Stomach smooth muscle (tissue), 2 donors: Measurements from ENCODE around the gene OR5W2.
"Not testable (repeated sequence)": the region's sequence is repeated elsewhere in the genome, so short reads cannot be mapped to it uniquely, and the experiment has no call there.

ENCODE experiments used
- H3K27ac ChIP-seq: one replicate; pipeline ENCODE4 v1.7.0; 2013; ENCODE audit warnings: mild to moderate bottlenecking, low read length, inconsistent platforms
- H3K27me3 ChIP-seq, 2 donors: one replicate each; pipeline ENCODE4 v1.7.0; 2013; ENCODE audit warnings: low read length in 2 of 2; ENCODE audit not compliant: insufficient read depth in 2 of 2, control insufficient read depth in 1 of 2
- H3K36me3 ChIP-seq, 2 donors: one replicate each; pipeline ENCODE4 v1.7.0; 2013; ENCODE audit warnings: low read length in 2 of 2; ENCODE audit not compliant: control insufficient read depth in 2 of 2, insufficient read depth in 2 of 2
- H3K4me1 ChIP-seq: one replicate; pipeline ENCODE4 v1.7.0; 2013; ENCODE audit warnings: low read length; ENCODE audit not compliant: control insufficient read depth, insufficient read depth
- H3K4me3 ChIP-seq, 2 donors: one replicate each; pipeline ENCODE4 v1.7.0; 2013; ENCODE audit warnings: low read length in 2 of 2
- H3K9ac ChIP-seq, 2 donors: one replicate each; pipeline ENCODE4 v1.7.0; 2013; ENCODE audit warnings: low read length in 2 of 2, mild to moderate bottlenecking in 1 of 2
- H3K9me3 ChIP-seq, 2 donors: one replicate each; pipeline ENCODE4 v1.7.0; 2013; ENCODE audit warnings: low read length in 2 of 2; ENCODE audit not compliant: control insufficient read depth in 2 of 2
- donor health status: healthy.
- donor health status: Pancreatic carcinoma.

OR5W2 gene

DNA sequence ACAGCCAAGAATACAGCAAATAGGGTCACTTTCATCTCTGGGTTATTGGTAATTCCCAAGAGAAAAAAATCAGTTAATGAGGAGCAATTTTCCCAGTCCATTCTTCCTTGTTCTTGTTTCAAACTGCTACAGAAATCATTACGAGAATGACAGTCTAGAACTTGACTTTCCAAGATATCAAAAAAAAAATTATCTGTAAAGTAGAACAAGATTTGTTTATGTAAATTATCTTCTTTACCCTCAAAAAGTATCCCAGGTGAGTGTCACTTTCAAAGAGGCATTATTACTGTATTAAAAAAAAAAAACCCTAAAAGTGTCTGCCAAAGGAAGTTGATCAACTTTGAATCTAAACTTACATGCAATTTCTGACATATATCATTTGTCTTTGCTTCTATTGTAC is at the start of gene OR5W2:
Gene OR5W2, minus strand, starts transcription at position 101 of the 400 bp plus-strand sequence. Its CDS starts 0 bp downstream, at position 101.
- no peaks in the 10 kb centered on the region for H3K9me3 ChIP-seq
- no peak within 1 kb of the TSS for H3K4me3 ChIP-seq
- no peak within 1 kb of the TSS for H3K27ac ChIP-seq
- H3K36me3 ChIP-seq: no peaks in the 10 kb centered on the region
- no peaks in the 10 kb centered on the region for H3K27me3 ChIP-seq
- H3K4me1 ChIP-seq: no peaks in the 10 kb centered on the region
- no peak within 1 kb of the TSS for H3K9ac ChIP-seq

DNA sequence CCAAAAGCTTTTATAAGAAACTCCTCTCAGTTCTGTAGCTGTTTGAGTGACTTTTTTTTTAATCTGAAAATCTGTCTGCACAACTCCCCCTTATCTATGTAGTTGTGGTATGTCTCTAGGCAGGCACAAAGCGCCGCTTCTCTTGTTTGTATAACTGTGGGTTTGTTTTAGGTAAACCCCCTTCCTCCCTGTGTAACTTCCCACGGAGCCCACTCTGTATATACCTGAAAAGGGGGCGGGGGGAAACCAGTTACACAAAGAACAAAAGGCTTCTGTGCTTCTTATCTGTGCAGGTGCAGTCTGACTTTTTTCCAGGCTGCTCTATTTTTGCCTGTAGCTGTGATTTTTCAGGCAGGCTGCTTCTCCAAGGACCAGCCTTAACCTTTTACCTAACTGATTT is 42.1 kb upstream of the OR5W2 start:
- Histone ChIP-seq H3K27me3 (no peaks in the 10 kb centered on the region), H3K4me1 (no peaks in the 10 kb centered on the region), H3K27ac (no peak overlapping the region), H3K9ac (no peak overlapping the region), H3K9me3 (no peaks in the 10 kb centered on the region), H3K36me3 (no peaks in the 10 kb centered on the region), H3K4me3 (no peak overlapping the region)

DNA sequence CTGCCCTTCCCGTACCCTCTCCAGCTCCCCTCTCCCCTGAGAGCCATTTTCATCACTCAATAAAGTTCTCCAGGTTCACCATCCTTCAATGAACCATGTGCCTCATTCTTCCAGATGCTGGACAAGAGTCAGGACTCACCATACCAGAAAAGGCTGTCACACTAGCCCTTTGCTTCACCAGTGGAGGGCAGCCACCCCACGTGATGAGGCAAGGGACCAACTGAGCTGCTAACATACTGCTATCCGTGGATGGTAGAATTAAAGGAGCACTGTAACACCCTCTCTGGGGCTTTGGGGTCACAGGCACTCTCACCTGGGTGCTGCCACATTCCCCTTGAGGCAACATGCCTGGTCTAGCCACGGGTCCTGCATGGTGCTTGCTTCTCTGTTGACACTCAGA is 34.9 kb upstream of the OR5W2 start:
- Histone ChIP-seq H3K4me3 (no peak overlapping the region), H3K27me3 (no peaks in the 10 kb centered on the region), H3K9me3 (no peaks in the 10 kb centered on the region), H3K4me1 (no peaks in the 10 kb centered on the region), H3K27ac (no peak overlapping the region), H3K9ac (no peak overlapping the region), H3K36me3 (no peaks in the 10 kb centered on the region)

DNA sequence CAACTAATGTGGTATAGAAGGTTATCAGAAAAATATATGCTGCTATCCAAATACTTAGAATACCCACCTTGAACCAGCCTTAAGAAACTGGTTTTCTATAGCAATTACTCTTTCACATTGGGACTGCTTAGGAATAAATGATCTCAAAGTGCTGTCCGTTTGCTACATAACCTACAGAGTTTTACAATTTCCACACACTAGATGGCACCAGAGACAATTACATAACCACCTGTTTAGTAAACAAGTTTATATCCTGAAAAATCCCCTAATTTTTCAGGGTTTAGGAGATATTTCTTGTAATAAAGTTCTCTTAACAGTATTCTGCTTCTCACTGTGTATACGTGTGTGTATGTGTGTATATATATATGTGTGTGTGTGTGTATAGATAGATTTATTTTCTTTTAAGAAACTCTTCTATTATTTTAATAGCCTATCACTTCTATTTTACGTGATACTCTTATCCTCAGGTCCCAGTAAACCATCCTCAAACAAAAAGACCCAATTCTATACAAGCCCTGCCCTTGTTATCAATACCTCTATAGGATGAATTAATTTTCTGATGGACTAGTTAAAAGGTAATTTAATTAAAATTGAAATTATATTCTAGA is 28.5 kb upstream of the OR5W2 start:
- no peaks in the 10 kb centered on the region for H3K36me3 ChIP-seq
- no peaks in the 10 kb centered on the region for H3K9me3 ChIP-seq
- no peaks in the 10 kb centered on the region for H3K4me1 ChIP-seq
- no peak overlapping the region for H3K27ac ChIP-seq
- H3K9ac ChIP-seq: no peak overlapping the region
- no peaks in the 10 kb centered on the region for H3K27me3 ChIP-seq
- H3K4me3 ChIP-seq: no peak overlapping the region

DNA sequence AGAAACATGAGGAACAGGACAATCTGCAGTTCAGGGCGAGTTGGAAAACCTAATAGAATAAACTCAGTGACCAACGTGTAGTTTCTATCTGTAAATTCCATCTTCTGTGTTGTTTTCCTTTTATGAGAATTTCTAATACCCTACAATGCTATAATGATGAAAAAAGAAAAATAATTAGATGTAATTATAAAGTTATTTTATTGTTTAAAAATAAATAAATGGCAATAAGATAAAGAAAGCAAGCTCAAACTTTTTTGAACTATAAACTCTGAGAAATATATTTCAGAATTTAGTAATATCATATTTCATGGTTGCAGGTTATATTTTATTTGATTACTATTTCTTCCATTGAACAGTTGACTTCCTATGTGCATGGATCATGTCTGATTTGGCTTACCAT is 21.9 kb upstream of the OR5W2 start, which contains the start of gene OR5I1:
Gene OR5I1, minus strand, starts transcription at position 101 of the 400 bp plus-strand sequence. Its CDS starts 0 bp downstream, at position 101.
- no peaks in the 10 kb centered on the region for H3K36me3 ChIP-seq
- peaks cover 0 to 3% of the 10 kb centered on the region in 2 donors for H3K9me3 ChIP-seq
- H3K27ac ChIP-seq: no peak within 1 kb of the TSS
- no peak within 1 kb of the TSS for H3K4me3 ChIP-seq
- H3K27me3 ChIP-seq: no peaks in the 10 kb centered on the region
- H3K9ac ChIP-seq: no peak within 1 kb of the TSS
- H3K4me1 ChIP-seq: no peaks in the 10 kb centered on the region

DNA sequence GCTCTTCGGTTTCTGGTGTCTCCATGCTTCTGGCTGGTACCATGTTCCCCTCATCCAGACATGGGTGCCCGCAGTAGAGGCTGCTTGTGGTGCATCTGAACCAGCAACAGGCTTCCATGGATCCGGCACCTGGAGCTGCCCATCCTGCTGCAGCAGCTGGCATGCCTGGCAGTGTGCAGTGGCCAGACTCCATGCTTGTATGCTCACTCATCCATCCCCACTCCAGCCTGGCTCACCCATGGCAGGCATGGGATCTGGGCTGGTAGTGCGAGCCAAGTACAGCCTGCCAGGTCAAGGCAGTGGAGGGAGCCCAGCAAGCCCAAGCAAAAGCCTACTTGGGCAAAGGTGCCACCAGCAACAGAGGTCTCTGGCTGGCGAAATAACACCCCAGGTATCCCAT is 6.2 kb upstream of the OR5W2 start:
- no peak overlapping the region for H3K27ac ChIP-seq
- H3K4me1 ChIP-seq: no peaks in the 10 kb centered on the region
- H3K36me3 ChIP-seq: no peaks in the 10 kb centered on the region
- no peak overlapping the region for H3K4me3 ChIP-seq
- H3K27me3 ChIP-seq: no peaks in the 10 kb centered on the region
- no peak overlapping the region for H3K9ac ChIP-seq
- no peaks in the 10 kb centered on the region for H3K9me3 ChIP-seq

DNA sequence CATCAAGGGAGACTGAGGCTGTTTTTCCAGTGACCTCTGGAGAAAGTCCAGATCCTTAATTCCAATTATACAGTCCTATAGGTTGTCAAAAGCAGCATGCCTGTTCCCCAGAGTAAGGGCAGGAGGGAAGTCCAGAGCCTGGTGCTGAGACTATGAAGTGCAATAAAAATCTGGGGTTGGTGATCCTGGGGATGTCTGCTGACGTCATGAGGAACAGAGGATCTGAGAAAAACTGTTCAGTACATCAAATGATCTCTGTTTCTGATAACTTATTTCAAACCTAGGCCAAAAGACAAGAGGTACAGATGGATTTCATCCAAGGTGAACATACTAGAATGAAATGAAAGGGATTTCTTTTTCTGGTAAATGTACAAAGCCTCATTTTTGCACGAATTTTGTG is 12.1 kb downstream of the OR5W2 start:
- Histone ChIP-seq H3K36me3 (no peaks in the 10 kb centered on the region), H3K9ac (no peak overlapping the region), H3K4me1 (no peaks in the 10 kb centered on the region), H3K9me3 (no peaks in the 10 kb centered on the region), H3K4me3 (no peak overlapping the region), H3K27me3 (no peaks in the 10 kb centered on the region), H3K27ac (no peak overlapping the region)

DNA sequence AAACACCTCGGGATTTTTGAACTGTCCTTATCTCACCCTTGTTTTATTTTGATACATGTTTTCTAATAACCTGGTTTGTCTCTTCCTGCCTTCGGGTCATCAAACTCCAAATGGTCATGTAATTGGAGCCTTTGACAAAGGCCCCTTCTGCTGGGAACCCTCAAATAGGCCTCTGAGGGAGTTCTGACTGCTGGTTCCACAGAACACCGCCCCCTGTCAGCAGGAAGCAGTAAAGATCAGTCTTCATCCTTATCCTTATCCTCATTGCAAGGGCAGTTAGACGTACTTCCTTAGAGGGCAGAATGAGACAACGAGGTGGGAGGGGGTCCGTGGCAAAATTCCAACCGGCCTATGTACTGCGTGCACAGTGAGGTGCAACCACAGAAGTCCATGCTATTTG is 19.2 kb downstream of the OR5W2 start:
- Histone ChIP-seq H3K27ac (no peak overlapping the region), H3K4me1 (no peaks in the 10 kb centered on the region), H3K36me3 (no peaks in the 10 kb centered on the region), H3K4me3 (no peak overlapping the region), H3K9me3 (peaks cover 0 to 3% of the 10 kb centered on the region in 2 donors), H3K9ac (no peak overlapping the region), H3K27me3 (no peaks in the 10 kb centered on the region)

DNA sequence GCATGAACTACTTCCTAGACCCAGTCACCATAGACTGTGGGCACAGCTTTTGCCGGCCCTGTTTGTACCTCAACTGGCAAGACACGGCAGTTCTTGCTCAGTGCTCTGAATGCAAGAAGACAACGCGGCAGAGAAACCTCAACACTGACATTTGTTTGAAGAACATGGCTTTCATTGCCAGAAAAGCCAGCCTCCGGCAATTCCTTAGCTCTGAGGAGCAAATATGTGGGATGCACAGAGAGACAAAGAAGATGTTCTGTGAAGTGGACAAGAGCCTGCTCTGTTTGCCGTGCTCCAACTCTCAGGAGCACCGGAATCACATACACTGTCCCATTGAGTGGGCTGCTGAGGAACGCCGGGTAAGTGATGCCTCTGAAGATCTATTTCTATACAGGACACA is 28.9 kb downstream of the OR5W2 start:
- H3K36me3 ChIP-seq, H3K9ac ChIP-seq, H3K27me3 ChIP-seq, H3K9me3 ChIP-seq, H3K27ac ChIP-seq, H3K4me1 ChIP-seq, H3K4me3 ChIP-seq: not testable (repeated sequence)

DNA sequence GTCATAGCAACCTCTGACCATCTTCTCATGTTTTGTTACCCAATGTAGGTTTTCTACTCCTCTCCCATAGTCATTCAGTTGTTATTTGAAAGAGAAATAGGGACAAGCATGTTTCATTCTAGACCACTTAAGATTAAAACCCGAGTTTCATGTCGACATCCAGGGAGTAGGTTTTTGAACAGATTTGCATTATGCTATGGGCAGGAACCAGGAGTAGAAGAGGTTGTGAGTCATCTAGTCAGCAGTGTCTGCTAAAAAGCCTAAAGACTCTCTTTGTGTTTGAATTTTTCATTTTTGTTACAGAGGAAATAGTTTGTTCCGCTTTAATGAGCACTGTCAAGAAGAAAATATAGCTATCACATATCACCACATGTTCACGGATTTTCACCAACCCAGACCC is 29.4 kb downstream of the OR5W2 start:
- not testable (repeated sequence) for H3K27ac ChIP-seq, H3K9me3 ChIP-seq, H3K9ac ChIP-seq, H3K4me1 ChIP-seq, H3K36me3 ChIP-seq, H3K27me3 ChIP-seq, H3K4me3 ChIP-seq

DNA sequence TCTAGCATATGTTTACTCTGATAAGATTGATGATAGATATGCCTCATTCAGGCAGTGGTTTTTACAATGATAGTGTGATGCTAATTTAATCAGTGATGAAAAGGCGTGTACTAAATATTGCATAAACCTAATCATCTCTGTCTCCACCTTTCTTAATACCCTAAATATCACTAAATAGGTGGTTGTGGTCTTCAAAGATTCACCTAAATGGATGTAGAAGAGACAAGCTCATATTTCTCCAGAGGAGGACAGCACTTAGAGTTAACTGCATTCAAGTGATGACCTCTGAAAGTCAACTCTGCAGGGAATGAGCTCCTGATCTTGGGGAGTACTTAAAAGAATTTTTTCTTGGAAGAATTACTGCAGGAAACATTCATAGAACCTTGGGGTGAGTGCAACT is 31.4 kb downstream of the OR5W2 start, which contains the start of gene TRIM51:
Gene TRIM51, plus strand, starts transcription at position 301 of the 400 bp plus-strand sequence. CDS start 2,132 bp downstream, outside the sequence.
- not testable (repeated sequence) for H3K27me3 ChIP-seq, H3K9ac ChIP-seq, H3K4me1 ChIP-seq, H3K4me3 ChIP-seq, H3K9me3 ChIP-seq, H3K27ac ChIP-seq, H3K36me3 ChIP-seq
